PC-3 (cell line): Measurements from ENCODE around the gene CDKN3.

Experiments
- EZH2 ChIP-seq: fragments of 300-600 bp; sonication (generic); IDR thresholded peaks from one replicate; pipeline ENCODE4 v1.6.1; 2017; ENCODE audit warnings: antibody characterized with exemption, mild to moderate bottlenecking, low read length; ENCODE audit not compliant: unreplicated experiment
- TF ChIP-seq, protein P1 (sequence below): fragments of 300-600 bp; sonication (generic); conservative IDR thresholded peaks from 2 replicates; pipeline ENCODE4 v1.5.1; 2017; ENCODE audit warnings: antibody characterized with exemption, low read depth, mild to moderate bottlenecking, low read length

DNA sequence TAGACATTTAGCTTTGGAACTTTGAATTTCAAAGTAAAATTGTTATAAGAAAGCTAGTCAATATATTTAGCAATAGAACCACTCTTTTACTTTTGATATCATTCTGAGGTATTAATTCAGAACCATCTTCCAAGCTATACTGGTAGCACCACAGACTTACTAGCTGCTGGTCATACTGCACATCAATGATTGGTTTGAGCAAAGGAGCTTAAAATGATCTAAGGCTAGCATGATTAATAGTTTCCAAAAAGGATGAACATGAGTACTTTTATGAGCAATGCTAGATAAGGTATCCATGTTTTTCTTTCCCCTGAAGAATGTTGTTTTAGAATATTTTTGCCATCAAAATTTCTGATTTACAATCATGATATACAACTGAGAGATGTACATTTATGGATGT is 27.2 kb downstream of the CDKN3 start:
- no peak for TF ChIP-seq EZH2
- TF ChIP-seq, protein P1, sequence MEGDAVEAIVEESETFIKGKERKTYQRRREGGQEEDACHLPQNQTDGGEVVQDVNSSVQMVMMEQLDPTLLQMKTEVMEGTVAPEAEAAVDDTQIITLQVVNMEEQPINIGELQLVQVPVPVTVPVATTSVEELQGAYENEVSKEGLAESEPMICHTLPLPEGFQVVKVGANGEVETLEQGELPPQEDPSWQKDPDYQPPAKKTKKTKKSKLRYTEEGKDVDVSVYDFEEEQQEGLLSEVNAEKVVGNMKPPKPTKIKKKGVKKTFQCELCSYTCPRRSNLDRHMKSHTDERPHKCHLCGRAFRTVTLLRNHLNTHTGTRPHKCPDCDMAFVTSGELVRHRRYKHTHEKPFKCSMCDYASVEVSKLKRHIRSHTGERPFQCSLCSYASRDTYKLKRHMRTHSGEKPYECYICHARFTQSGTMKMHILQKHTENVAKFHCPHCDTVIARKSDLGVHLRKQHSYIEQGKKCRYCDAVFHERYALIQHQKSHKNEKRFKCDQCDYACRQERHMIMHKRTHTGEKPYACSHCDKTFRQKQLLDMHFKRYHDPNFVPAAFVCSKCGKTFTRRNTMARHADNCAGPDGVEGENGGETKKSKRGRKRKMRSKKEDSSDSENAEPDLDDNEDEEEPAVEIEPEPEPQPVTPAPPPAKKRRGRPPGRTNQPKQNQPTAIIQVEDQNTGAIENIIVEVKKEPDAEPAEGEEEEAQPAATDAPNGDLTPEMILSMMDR: no peak
